HAP-1 (cell line): ENCODE data around the gene TBC1D28.
"Not testable (repeated sequence)": the region's sequence is repeated elsewhere in the genome, so short reads cannot be mapped to it uniquely, and the experiment has no call there.

Experiments used
- DNase-seq, 2 experiments: peaks; one replicate each; pipeline ENCODE4 v3.0.0-alpha.2; 2016 to 2020; ENCODE audit warnings: low spot score in 2 of 2
- H3K27me3 ChIP-seq: fragments of 250-450 bp; sonication (Bioruptor Pico); 2 replicates; pipeline ENCODE4 v1.5.1; 2020; ENCODE audit warnings: low read depth, mild to moderate bottlenecking, moderate library complexity
- H3K36me3 ChIP-seq: fragments of 250-450 bp; sonication (Bioruptor Pico); replicated peaks from 2 replicates; pipeline ENCODE4 v1.5.1; 2020; ENCODE audit warnings: mild to moderate bottlenecking
- H3K4me1 ChIP-seq: fragments of 250-450 bp; sonication (Bioruptor Pico); 2 replicates; pipeline ENCODE4 v1.5.1; 2020; ENCODE audit warnings: mild to moderate bottlenecking
- H3K4me3 ChIP-seq: fragments of 250-450 bp; sonication (Bioruptor Pico); 2 replicates; pipeline ENCODE4 v1.5.1; 2020; ENCODE audit warnings: mild to moderate bottlenecking, moderate library complexity
- H3K9me3 ChIP-seq: fragments of 250-450 bp; sonication (Bioruptor Pico); 2 replicates; pipeline ENCODE4 v1.5.1; 2020; ENCODE audit warnings: mild to moderate bottlenecking, moderate library complexity
- in situ Hi-C: fragments of 300-500 bp; cut with MboI; formaldehyde crosslinking; loops from 3 replicates; pipeline ENCODE4 v1.14.3; 2020; ENCODE audit warnings: low sequenced_read_pairs, inconsistent platforms, mixed read lengths

Gene TBC1D28

DNA sequence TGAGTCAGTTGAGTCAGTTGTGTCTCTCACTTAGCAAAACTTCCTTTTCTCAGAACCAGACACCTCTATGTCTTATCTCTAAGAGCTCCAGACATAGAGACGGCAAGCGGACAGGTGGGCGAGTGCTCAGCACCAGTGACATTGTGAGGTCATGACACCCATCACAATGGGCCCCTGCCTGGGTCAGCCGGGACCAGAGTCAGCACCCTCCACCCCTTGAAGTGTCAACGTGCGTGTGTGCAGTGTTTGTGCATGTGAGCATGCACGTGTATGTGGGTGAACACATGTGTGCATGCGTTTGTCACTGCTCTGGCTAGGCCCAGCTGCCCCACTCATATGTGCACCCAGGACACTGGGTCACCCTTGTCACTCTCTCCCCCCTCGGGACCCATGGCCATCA is at the start of gene TBC1D28:
TBC1D28 (minus strand) TSS at position 101 of the 400 bp plus-strand sequence. CDS start 3,039 bp downstream, outside the sequence.
- H3K4me3 ChIP-seq, H3K36me3 ChIP-seq, H3K9me3 ChIP-seq, in situ Hi-C loops, H3K4me1 ChIP-seq, H3K27me3 ChIP-seq, DNase-seq: not testable (repeated sequence)

- in situ Hi-C loops, H3K4me3 ChIP-seq, H3K36me3 ChIP-seq, H3K4me1 ChIP-seq, H3K27me3 ChIP-seq, DNase-seq, H3K9me3 ChIP-seq: not testable (repeated sequence)
These were observed 38.5 kb upstream of the TBC1D28 start for GRCh38 chr17:18682668-18683067.

GRCh38 chr17:18681767-18682571 is 37.8 kb upstream of the TBC1D28 start, which contains the start of gene FOXO3B:
FOXO3B (minus strand) TSS chr17:18682314; CDS start chr17:18681651, 663 bp downstream.
- DNase-seq, result peak; percentile 50 to 77

DNA sequence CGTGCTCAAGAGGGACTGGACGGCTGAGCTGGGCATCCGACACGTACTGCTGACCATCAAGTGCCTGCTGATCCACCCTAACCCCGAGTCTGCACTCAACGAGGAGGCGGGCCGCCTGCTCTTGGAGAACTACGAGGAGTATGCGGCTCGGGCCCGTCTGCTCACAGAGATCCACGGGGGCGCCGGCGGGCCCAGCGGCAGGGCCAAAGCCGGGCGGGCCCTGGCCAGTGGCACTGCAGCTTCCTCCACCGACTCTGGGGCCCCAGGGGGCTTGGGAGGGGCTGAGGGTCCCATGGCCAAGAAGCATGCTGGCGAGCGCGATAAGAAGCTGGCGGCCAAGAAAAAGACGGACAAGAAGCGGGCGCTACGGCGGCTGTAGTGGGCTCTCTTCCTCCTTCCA is 33.2 kb upstream of the TBC1D28 start:
- H3K36me3 ChIP-seq, DNase-seq, H3K4me3 ChIP-seq, H3K9me3 ChIP-seq, H3K4me1 ChIP-seq, H3K27me3 ChIP-seq, in situ Hi-C loops: not testable (repeated sequence)

More at GRCh38 chr17:18681767-18682571, 37.8 kb upstream of the TBC1D28 start, which contains the start of gene FOXO3B:
- H3K27me3 ChIP-seq, in situ Hi-C loops, H3K4me1 ChIP-seq, H3K4me3 ChIP-seq, H3K9me3 ChIP-seq, H3K36me3 ChIP-seq: not testable (repeated sequence)

DNA sequence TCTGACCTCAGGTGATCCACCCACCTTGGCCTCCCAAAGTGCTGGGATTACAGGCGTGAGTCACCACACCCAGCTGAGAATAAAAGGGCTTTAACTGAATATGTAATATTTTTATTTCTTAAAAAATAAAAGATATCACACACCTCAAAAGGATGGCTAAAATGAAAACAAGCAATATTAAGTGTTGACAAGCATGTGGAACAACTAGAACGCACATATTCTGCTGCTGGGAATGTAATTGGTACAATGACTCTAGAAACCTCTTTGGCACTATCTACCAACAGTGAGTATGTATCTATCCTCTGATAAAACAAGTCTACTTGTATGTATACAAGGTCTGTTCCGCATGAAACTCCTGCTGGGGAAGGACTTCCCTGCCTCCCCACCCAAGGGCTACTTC is 32.7 kb upstream of the TBC1D28 start:
- in situ Hi-C loops, result not testable (repeated sequence)

DNA sequence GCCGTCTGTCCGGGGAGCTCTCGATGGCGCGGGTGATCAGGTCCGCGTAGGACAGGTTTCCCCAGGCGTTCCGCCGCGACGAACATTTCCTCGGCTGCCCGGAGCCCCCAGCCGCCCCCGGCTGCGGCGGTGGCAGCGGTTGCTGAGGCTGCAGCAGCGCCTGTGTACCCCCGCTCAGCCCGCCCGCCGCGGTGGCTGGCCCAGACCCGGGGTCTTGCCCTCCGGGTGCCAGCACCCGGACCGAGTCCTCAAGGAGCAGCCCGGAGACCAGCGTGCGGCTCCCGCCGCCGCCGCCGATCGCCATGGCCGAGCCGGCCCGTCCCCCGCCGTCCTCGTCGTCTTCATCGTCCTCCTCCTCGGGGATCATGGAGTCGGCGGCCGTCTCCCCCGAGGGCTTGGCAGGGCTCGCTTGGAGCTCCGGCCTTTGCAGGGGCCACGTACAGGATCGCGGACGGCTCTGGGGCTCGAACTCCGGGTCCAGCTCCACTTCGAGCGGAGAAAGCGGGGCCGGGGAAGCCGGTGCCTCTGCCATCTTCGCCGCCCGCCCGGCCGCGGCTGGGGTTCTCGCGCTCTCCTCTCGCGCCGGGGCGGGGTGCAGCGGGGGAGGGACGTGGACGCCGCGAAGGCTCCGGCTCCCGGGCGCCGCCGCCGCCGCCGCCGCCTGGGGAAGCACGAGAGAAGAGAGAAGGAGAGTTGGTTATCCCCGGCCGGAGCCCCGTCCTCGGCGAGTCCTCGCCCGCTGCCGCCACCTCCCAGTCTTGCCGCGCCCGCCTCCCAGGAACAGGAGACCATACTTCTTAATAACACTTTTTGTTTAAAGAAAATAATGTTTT is 28.4 kb upstream of the TBC1D28 start:
- in situ Hi-C loops, H3K9me3 ChIP-seq, H3K4me3 ChIP-seq, H3K36me3 ChIP-seq, H3K27me3 ChIP-seq, H3K4me1 ChIP-seq, DNase-seq: not testable (repeated sequence)

More for the DNA sequence above, 32.7 kb upstream of the TBC1D28 start:
- not testable (repeated sequence) for H3K4me1 ChIP-seq, H3K36me3 ChIP-seq, DNase-seq, H3K4me3 ChIP-seq, H3K9me3 ChIP-seq, H3K27me3 ChIP-seq

- H3K36me3 ChIP-seq, H3K4me3 ChIP-seq, H3K27me3 ChIP-seq, DNase-seq, H3K4me1 ChIP-seq, in situ Hi-C loops, H3K9me3 ChIP-seq: not testable (repeated sequence)
These were observed 24.4 kb upstream of the TBC1D28 start for GRCh38 chr17:18668625-18669024.

GRCh38 chr17:18667535-18667934 is 23.3 kb upstream of the TBC1D28 start:
- DNase-seq, H3K4me3 ChIP-seq, H3K4me1 ChIP-seq, H3K36me3 ChIP-seq, H3K9me3 ChIP-seq, H3K27me3 ChIP-seq, in situ Hi-C loops: not testable (repeated sequence)

DNA sequence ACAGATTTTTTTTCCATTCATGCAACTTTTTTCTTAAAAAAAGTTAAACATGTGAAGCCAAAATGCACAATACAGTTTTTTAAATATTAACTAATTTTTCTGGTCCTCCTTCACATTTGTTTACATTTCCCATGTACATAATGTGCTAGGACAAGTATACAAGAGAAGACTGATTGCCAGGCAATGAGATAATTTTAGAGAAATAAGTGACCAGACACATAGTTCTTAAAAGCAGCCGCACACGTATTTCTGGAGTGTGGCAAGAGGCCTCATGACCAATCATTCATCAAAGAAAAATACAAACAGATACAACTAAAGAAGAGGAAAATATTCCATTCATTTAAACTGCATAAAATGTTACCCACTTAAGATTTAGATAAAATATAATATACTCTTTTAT is 22.1 kb upstream of the TBC1D28 start:
- H3K4me3 ChIP-seq, DNase-seq, H3K27me3 ChIP-seq, in situ Hi-C loops, H3K9me3 ChIP-seq, H3K4me1 ChIP-seq, H3K36me3 ChIP-seq: not testable (repeated sequence)

DNA sequence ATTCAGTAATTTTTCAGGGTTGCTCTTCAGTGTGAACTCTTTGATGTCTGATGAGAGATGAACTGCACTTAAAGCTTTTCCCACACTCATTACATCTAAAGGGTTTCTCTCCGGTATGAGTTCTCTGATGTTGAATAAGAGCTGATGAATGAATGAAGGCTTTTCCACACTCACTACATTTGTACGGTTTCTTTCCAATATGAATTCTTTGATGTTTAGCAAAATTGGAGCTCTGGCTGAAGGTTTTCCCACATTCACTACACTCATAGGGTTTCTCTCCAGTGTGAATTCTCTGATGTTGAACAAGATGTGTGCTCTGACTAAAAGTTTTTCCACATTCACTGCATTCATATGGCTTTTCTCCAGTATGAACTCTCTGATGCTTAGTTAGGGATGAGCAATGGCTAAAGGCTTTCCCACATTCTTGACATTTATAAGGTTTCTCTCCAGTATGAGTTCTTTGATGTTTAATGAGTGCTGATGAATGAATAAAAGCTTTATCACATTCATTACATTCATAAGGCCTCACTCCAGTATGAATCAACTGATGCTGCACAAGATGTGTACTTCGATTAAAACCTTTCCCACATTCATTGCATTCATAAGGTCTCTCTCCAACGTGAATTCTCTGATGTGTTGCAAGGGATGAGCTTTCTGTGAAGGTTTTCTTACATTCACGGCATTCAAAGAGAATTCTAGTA is 17.9 kb upstream of the TBC1D28 start:
- H3K9me3 ChIP-seq, in situ Hi-C loops, DNase-seq, H3K4me3 ChIP-seq, H3K4me1 ChIP-seq, H3K36me3 ChIP-seq, H3K27me3 ChIP-seq: not testable (repeated sequence)

DNA sequence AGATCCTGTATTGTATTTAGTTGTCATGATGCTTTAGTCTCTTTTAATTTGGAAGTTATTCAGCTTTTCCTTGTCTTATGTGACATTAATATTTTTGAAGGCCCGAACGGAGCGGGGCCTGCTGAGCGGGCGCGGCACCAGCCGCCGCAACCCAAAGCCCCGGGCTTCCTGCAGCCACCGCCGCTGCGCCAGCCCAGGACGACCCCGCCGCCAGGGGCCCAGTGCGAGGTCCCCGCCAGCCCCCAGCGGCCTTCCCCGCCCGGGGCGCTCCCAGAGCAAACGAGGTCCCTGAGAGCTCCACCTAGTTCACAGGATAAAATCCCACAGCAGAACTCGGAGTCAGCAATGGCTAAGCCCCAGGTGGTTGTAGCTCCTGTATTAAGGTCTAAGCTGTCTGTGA is 5.9 kb upstream of the TBC1D28 start:
- DNase-seq, in situ Hi-C loops, H3K4me1 ChIP-seq, H3K9me3 ChIP-seq, H3K4me3 ChIP-seq, H3K36me3 ChIP-seq, H3K27me3 ChIP-seq: not testable (repeated sequence)

DNA sequence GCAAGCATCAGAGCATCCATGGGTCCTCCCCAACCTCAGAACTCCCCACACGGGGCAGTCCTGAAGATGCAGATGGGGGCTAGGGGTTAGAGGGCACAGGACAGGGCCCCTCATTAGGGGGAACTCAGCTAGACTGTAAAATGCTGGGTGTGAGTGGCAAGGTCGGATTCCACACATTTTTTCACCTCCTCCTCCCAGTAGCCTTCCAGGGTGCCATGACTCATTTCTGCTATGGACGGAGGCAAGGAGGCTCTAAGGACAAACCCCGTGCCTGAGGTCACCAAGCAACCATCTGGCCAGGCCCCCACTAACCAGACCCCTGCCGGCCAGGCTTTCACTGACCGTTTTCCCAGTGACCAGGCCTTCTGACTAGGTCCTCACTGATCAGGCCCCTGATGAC is 1.1 kb downstream of the TBC1D28 start:
- in situ Hi-C loops, H3K36me3 ChIP-seq, H3K4me1 ChIP-seq, DNase-seq, H3K27me3 ChIP-seq, H3K9me3 ChIP-seq, H3K4me3 ChIP-seq: not testable (repeated sequence)

DNA sequence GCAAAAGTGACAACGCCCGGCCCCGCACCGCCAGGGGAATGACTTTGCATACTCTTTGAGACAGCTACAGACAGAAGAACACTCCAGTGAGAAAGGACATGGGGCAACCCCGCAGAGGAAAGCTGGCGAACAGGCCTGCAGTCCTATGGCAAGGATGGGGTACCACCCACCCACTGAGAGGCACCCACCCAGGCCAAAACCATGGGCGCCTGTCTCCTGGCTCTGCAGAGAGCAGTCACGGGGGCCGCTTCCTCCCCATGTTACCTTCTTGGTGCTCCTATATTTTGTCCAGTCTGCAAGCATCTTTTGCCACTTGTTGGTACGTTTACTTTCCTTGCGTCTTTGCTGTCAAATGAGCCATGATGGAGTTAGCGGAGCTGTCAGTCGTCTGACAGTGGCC is 5.8 kb downstream of the TBC1D28 start:
- H3K36me3 ChIP-seq, in situ Hi-C loops, H3K9me3 ChIP-seq, H3K4me3 ChIP-seq, H3K27me3 ChIP-seq, H3K4me1 ChIP-seq, DNase-seq: not testable (repeated sequence)

GRCh38 chr17:18636237-18636636 is 8.0 kb downstream of the TBC1D28 start:
- DNase-seq, H3K4me1 ChIP-seq, H3K27me3 ChIP-seq, H3K9me3 ChIP-seq, H3K36me3 ChIP-seq, H3K4me3 ChIP-seq, in situ Hi-C loops: not testable (repeated sequence)
